Transverse colon (tissue), 4 donors: ENCODE data around the gene ZBED3. TPM values are rescaled to one million over a fixed set of nuclear protein-coding genes. Genes with fewer than 3 reads are reported as not detected.
A peak's percentile ranks its signal among the peaks of the same experiment; 100 is the strongest.
"Not testable (repeated sequence)": the region's sequence is repeated elsewhere in the genome, so short reads cannot be mapped to it uniquely, and the experiment has no call there.

Source experiments
- DNase-seq: peaks from one replicate; pipeline ENCODE4 v3.0.0-alpha.2; 2019
- H3K27ac ChIP-seq, 4 donors: fragments of 200-600 bp; sonication (generic); 2 replicates each; pipeline ENCODE4 v1.5.1; 2016 to 2018; ENCODE audit warnings: inconsistent platforms in 4 of 4
- H3K27me3 ChIP-seq: fragments of 200-600 bp; sonication (generic); 2 replicates; pipeline ENCODE4 v1.5.1; 2017; ENCODE audit warnings: inconsistent platforms
- H3K36me3 ChIP-seq, 4 donors: fragments of 200-600 bp; sonication (generic); 2 replicates each; pipeline ENCODE4 v1.5.1; 2017 to 2019; ENCODE audit warnings: inconsistent platforms in 4 of 4
- H3K4me1 ChIP-seq, 4 donors: fragments of 200-600 bp; sonication (generic); 2 replicates each; pipeline ENCODE4 v1.5.1; 2017 to 2020; ENCODE audit warnings: inconsistent platforms in 4 of 4
- H3K4me3 ChIP-seq, 4 donors: fragments of 200-600 bp; sonication (generic); 1 replicate in 1 of 4; 2 replicates in 3 of 4; pipeline versions ENCODE4 v1.5.1 to v1.6.1; 2017 to 2019; ENCODE audit warnings: inconsistent platforms in 4 of 4
- H3K9me3 ChIP-seq, 2 donors: fragments of 200-600 bp; sonication (generic); 2 replicates each; pipeline ENCODE4 v1.5.1; 2017 to 2019; ENCODE audit warnings: inconsistent platforms in 2 of 2
- CTCF ChIP-seq, 5 experiments: fragments of 200-600 bp in 3 of 5; fragments of 450-650 bp in 2 of 5; sonication (generic) in 3 of 5; IDR thresholded peaks; 1 replicate in 2 of 5; 2 replicates in 3 of 5; pipeline ENCODE4 v1.5.1; 2016 to 2017; ENCODE audit warnings: antibody characterized with exemption in 5 of 5, inconsistent platforms in 3 of 5, mild to moderate bottlenecking in 2 of 5, moderate library complexity in 1 of 5
- EP300 ChIP-seq: sonication (generic); formaldehyde crosslinking; IDR thresholded peaks from one replicate; pipeline ENCODE4 v1.6.1; 2017; ENCODE audit warnings: antibody characterized with exemption, low read depth
- POLR2A ChIP-seq: fragments of 450-650 bp; IDR thresholded peaks from one replicate; pipeline ENCODE4 v1.6.1; 2016; ENCODE audit warnings: antibody characterized with exemption, mild to moderate bottlenecking, moderate library complexity
- POLR2AphosphoS5 ChIP-seq, 3 donors: sonication (generic); formaldehyde crosslinking; IDR thresholded peaks; one replicate each; pipeline ENCODE4 v1.6.1; 2016; ENCODE audit warnings: antibody characterized with exemption in 3 of 3
- WGBS, 2 donors: methylation state at CpG; one replicate each; pipeline ENCODE4 v1.1.5; 2018; ENCODE audit warnings: low coverage in 1 of 2; 5-methylcytosine and 5-hydroxymethylcytosine counted together
- in situ Hi-C, 4 donors: fragments of 200-750 bp; cut with MboI; loops; one replicate each; pipeline versions ENCODE4 v1.15.0 to v1.15.1; 2017; ENCODE audit warnings: low sequenced_read_pairs in 3 of 4, low pct_ligation_motif_present in 1 of 4, low pct_unique_long_range_greater_than_20kb in 1 of 4
- intact Hi-C: fragments of 100-400 bp; cut with DNase I; formaldehyde crosslinking; loops from one replicate; pipeline ENCODE4 v1.15.1; 2023; ENCODE audit warnings: low total_unique reads
- total RNA-seq, 4 donors: library from RNA; depleted of rRNA; stranded (reverse); fragments of >200 nt; gene quantifications; one replicate each; pipeline ENCODE4 v1.1.0, GENCODE V29; 2016

ZBED3 gene
- total RNA-seq, 4 donors from 2014 or later: 1.9 to 56.1 (median 6.7) TPM

- H3K9me3 ChIP-seq: no peaks in the 10 kb centered on the region
- TF ChIP-seq POLR2AphosphoS5 (IDR thresholded peaks at IDR 0.05) (no peak), CTCF (IDR thresholded peaks at IDR 0.05) (no peak), POLR2A (no peak)
- no peak overlapping the region for H3K4me3 ChIP-seq
- H3K36me3 ChIP-seq: no peaks in the 10 kb centered on the region
- intact Hi-C loops (no loop called here), in situ Hi-C loops (no loop called here)
- 0 to 48% methylated on average over 1 of the region's 1 CpG for WGBS, 2 donors
- DNase-seq: no peak
- peaks cover 0 to 14% (median 6%) of the 10 kb centered on the region in 4 donors for H3K4me1 ChIP-seq
- H3K27me3 ChIP-seq: no peaks in the 10 kb centered on the region
- H3K27ac ChIP-seq: no peak overlapping the region
Observed at GRCh38 chr5:77082280-77082679, 4.8 kb downstream of the ZBED3 start.

- no peak for DNase-seq
- Histone ChIP-seq H3K27ac (no peak overlapping the region), H3K4me3 (no peak overlapping the region), H3K36me3 (no peaks in the 10 kb centered on the region), H3K27me3 (no peaks in the 10 kb centered on the region), H3K4me1 (peaks cover 0 to 16% (median 9%) of the 10 kb centered on the region in 4 donors), H3K9me3 (no peaks in the 10 kb centered on the region)
- intact Hi-C loops (no loop called here), in situ Hi-C loops (no loop called here)
- WGBS, 2 donors: 74 to 85% methylated on average over 5 of the region's 5 CpGs
- no peak for TF ChIP-seq CTCF (IDR thresholded peaks at IDR 0.05)
- TF ChIP-seq EP300: no peak
- TF ChIP-seq POLR2AphosphoS5 (IDR thresholded peaks at IDR 0.05): no peak
- no peak for TF ChIP-seq POLR2A
Observed at GRCh38 chr5:77080905-77081304, 6.2 kb downstream of the ZBED3 start.

- intact Hi-C loops, H3K36me3 ChIP-seq, H3K27ac ChIP-seq, H3K27me3 ChIP-seq, H3K9me3 ChIP-seq, in situ Hi-C loops, DNase-seq, H3K4me3 ChIP-seq: not testable (repeated sequence)
- H3K4me1 ChIP-seq: peaks cover 0 to 12% (median 7%) of the 10 kb centered on the region in 4 donors
- WGBS, 2 donors: 85 to 94% methylated on average over 5 to 11 of the region's 11 CpGs
Observed at GRCh38 chr5:77080479-77080878, 6.6 kb downstream of the ZBED3 start.

- H3K27ac ChIP-seq: peak overlapping the region; percentile 53 to 81 (median 72)
- TF ChIP-seq CTCF (IDR thresholded peaks at IDR 0.05) (no peak), POLR2AphosphoS5 (IDR thresholded peaks at IDR 0.05) (no peak), EP300 (no peak), POLR2A (no peak)
- H3K27me3 ChIP-seq: no peaks in the 10 kb centered on the region
- intact Hi-C loops (no loop called here), in situ Hi-C loops (no loop called here)
- no peaks in the 10 kb centered on the region for H3K36me3 ChIP-seq
- H3K4me3 ChIP-seq: peak overlapping the region in 3 of 4 donors; percentile 48 to 53 (median 53)
- 56 to 90% methylated on average over 2 to 12 of the region's 12 CpGs for WGBS, 2 donors
- H3K4me1 ChIP-seq: peaks cover 0 to 12% (median 7%) of the 10 kb centered on the region in 4 donors
- DNase-seq: no peak
- H3K9me3 ChIP-seq: no peaks in the 10 kb centered on the region
Observed at GRCh38 chr5:77077829-77078176, 9.3 kb downstream of the ZBED3 start.
